Measurements from ENCODE around the gene MYOG.

Gene MYOG

GRCh38 chr1:203082231-203082505, 3.6 kb downstream of the MYOG start:
- H3K4me3 ChIP-seq (ENCODE audit: low read depth in 1 of 2, low read length in 2 of 2): no peak overlapping the region
- 0 out of 2 replicates have a peak, but pooled peaks cover 3% of the 10 kb centered on the region for H4K20me1 ChIP-seq (ENCODE audit: insufficient read depth, low read length)
- no peak overlapping the region for H3K9ac ChIP-seq (ENCODE audit: low read depth, low read length)
- H3K27me3 ChIP-seq (ENCODE audit: insufficient read depth, low read length, poor library complexity): peaks cover 37% of the 10 kb centered on the region
- H3K27ac ChIP-seq (ENCODE audit: low read length): no peak overlapping the region
- H3K4me2 ChIP-seq (ENCODE audit: insufficient read depth, low read length): no peak overlapping the region
- no peaks in the 10 kb centered on the region for H3K36me3 ChIP-seq (ENCODE audit: insufficient read depth, low read length)
- no peak for DNase-seq
- ATAC-seq (ENCODE audit: insufficient read depth, low read depth): no peak
- no peaks in the 10 kb centered on the region for H3K4me1 ChIP-seq (ENCODE audit: insufficient read depth, low read length)
- H3K79me2 ChIP-seq (ENCODE audit: insufficient read depth, low read length): no peaks in the 10 kb centered on the region
- TF ChIP-seq CTCF (IDR thresholded peaks at IDR 0.05; ENCODE audit: borderline replicate concordance, extremely low read depth, low read length, poor library complexity, severe bottlenecking) (no peak), EZH2 (IDR thresholded peaks at IDR 0.05; ENCODE audit: borderline replicate concordance, low read depth, low read length, severe bottlenecking) (no peak)
- H2AFZ ChIP-seq (ENCODE audit: low read depth, low read length): no peak overlapping the region
- no peaks in the 10 kb centered on the region for H3K9me3 ChIP-seq (ENCODE audit: insufficient read depth, low read length, severe bottlenecking)

GRCh38 chr1:203081465-203082230, 4.2 kb downstream of the MYOG start:
- DNase-seq (no peak), ATAC-seq (ENCODE audit: insufficient read depth, low read depth) (no peak)
- H3K4me2 ChIP-seq (ENCODE audit: insufficient read depth, low read length): no peak overlapping the region
- TF ChIP-seq EZH2 (IDR thresholded peaks at IDR 0.05; ENCODE audit: borderline replicate concordance, low read depth, low read length, severe bottlenecking) (no peak), CTCF (IDR thresholded peaks at IDR 0.05; ENCODE audit: borderline replicate concordance, extremely low read depth, low read length, poor library complexity, severe bottlenecking) (no peak)
- no peak overlapping the region for H2AFZ ChIP-seq (ENCODE audit: low read depth, low read length)
- no peaks in the 10 kb centered on the region for H3K4me1 ChIP-seq (ENCODE audit: insufficient read depth, low read length)
- H3K79me2 ChIP-seq (ENCODE audit: insufficient read depth, low read length): no peaks in the 10 kb centered on the region
- no peaks in the 10 kb centered on the region for H3K36me3 ChIP-seq (ENCODE audit: insufficient read depth, low read length)
- no peak overlapping the region for H3K27ac ChIP-seq (ENCODE audit: low read length)
- no peak overlapping the region for H3K9ac ChIP-seq (ENCODE audit: low read depth, low read length)
- no peaks in the 10 kb centered on the region for H3K9me3 ChIP-seq (ENCODE audit: insufficient read depth, low read length, severe bottlenecking)
- no peak overlapping the region for H3K4me3 ChIP-seq (ENCODE audit: low read depth in 1 of 2, low read length in 2 of 2)
- peaks cover 34% of the 10 kb centered on the region for H3K27me3 ChIP-seq (ENCODE audit: insufficient read depth, low read length, poor library complexity)
- peaks cover 3% of the 10 kb centered on the region; the same call in 1 of the 2 replicates for H4K20me1 ChIP-seq (ENCODE audit: insufficient read depth, low read length)

DNA sequence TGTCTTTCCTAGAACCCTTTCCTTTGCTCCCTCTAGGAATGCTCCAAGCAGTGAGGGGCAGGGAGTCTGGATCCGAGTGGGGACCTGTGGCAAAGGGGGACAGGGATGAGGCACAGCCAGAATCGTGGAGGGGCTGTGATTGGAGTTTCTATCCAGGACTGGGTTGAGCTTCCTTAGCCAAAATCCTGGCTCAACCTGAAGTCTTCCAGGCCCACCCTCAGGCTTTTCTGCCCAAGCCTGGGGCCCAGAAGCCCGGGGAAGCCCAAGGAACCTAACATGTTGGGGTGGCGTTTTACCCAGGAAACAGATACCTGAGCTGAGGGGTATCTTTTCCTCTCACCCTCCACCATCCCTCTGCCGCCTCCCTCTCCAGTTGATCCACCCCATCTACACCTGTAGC, 5.4 kb downstream of the MYOG start:
- peaks cover 34% of the 10 kb centered on the region for H3K27me3 ChIP-seq (ENCODE audit: insufficient read depth, low read length, poor library complexity)
- no peak overlapping the region for H2AFZ ChIP-seq (ENCODE audit: low read depth, low read length)
- no peak overlapping the region for H3K9ac ChIP-seq (ENCODE audit: low read depth, low read length)
- no peaks in the 10 kb centered on the region for H3K9me3 ChIP-seq (ENCODE audit: insufficient read depth, low read length, severe bottlenecking)
- H3K79me2 ChIP-seq (ENCODE audit: insufficient read depth, low read length): no peaks in the 10 kb centered on the region
- no peak overlapping the region for H3K4me3 ChIP-seq (ENCODE audit: low read depth in 1 of 2, low read length in 2 of 2)
- ATAC-seq (ENCODE audit: insufficient read depth, low read depth) (no peak), DNase-seq (no peak)
- H3K27ac ChIP-seq (ENCODE audit: low read length): no peak overlapping the region
- no peaks in the 10 kb centered on the region for H3K4me1 ChIP-seq (ENCODE audit: insufficient read depth, low read length)
- H4K20me1 ChIP-seq (ENCODE audit: insufficient read depth, low read length): peaks cover 3% of the 10 kb centered on the region; the same call in 1 of the 2 replicates
- no peaks in the 10 kb centered on the region for H3K36me3 ChIP-seq (ENCODE audit: insufficient read depth, low read length)
- no peak overlapping the region for H3K4me2 ChIP-seq (ENCODE audit: insufficient read depth, low read length)
- no peak for TF ChIP-seq EZH2 (IDR thresholded peaks at IDR 0.05; ENCODE audit: borderline replicate concordance, low read depth, low read length, severe bottlenecking)
- TF ChIP-seq CTCF (IDR thresholded peaks at IDR 0.05; ENCODE audit: borderline replicate concordance, extremely low read depth, low read length, poor library complexity, severe bottlenecking): no peak

All from DND-41 (cell line).